Right lobe of liver (tissue), 6 donors: ENCODE results near the gene ZNF487. TPM values are rescaled to one million over a fixed set of nuclear protein-coding genes. Genes with fewer than 3 reads are reported as not detected.
"Not testable (repeated sequence)": the region's sequence is repeated elsewhere in the genome, so short reads cannot be mapped to it uniquely, and the experiment has no call there.

Experiments
- ATAC-seq, 4 donors: fragments of 200-7000 bp; cut with Tn5 transposase; one replicate each; pipeline ENCODE4 v1.9.1; 2020; ENCODE audit warnings: mild to moderate bottlenecking in 4 of 4, moderate library complexity in 4 of 4
- DNase-seq, 3 donors: peaks; one replicate each; pipeline ENCODE4 v3.0.0-alpha.2; 2020
- H3K27ac ChIP-seq, 3 donors: fragments of 200-600 bp; one replicate each; pipeline ENCODE4 v1.8.0; 2022
- H3K27me3 ChIP-seq, 2 donors: fragments of 200-600 bp; one replicate each; pipeline ENCODE4 v1.8.0; 2022
- H3K36me3 ChIP-seq, 4 donors: fragments of 200-600 bp; sonication (generic) in 1 of 4; one replicate each; pipeline versions ENCODE4 v1.5.1 to v1.8.0; 2017 to 2022; ENCODE audit warnings: control low read depth in 1 of 4
- H3K4me1 ChIP-seq, 4 donors: fragments of 200-600 bp; sonication (generic) in 1 of 4; one replicate each; pipeline versions ENCODE4 v1.5.1 to v1.8.0; 2017 to 2022; ENCODE audit warnings: control low read depth in 1 of 4
- H3K4me3 ChIP-seq, 3 donors: fragments of 200-600 bp; one replicate each; pipeline ENCODE4 v1.8.0; 2022
- H3K9me3 ChIP-seq, 4 donors: fragments of 200-600 bp; sonication (generic) in 1 of 4; one replicate each; pipeline versions ENCODE4 v1.5.1 to v1.8.0; 2017 to 2022; ENCODE audit warnings: control low read depth in 1 of 4
- POLR2A ChIP-seq: fragments of 450-650 bp; IDR thresholded peaks from one replicate; pipeline ENCODE4 v1.6.1; 2017; ENCODE audit warnings: antibody characterized with exemption, mild to moderate bottlenecking
- WGBS: methylation state at CpG from one replicate; pipeline ENCODE4 v1.1.6; 2018; ENCODE audit warnings: low coverage, low lambda C conversion rate; ENCODE audit not compliant: insufficient coverage; ENCODE audit errors: missing lambda C conversion rate; 5-methylcytosine and 5-hydroxymethylcytosine counted together
- intact Hi-C, 2 donors: fragments of 100-400 bp; cut with DNase I; formaldehyde crosslinking; loops; one replicate each; pipeline versions ENCODE4 v1.11.2 to v1.14.1; 2022
- total RNA-seq, 6 experiments: library from RNA; depleted of rRNA in 2 of 6; stranded (reverse); fragments of >200 nt in 2 of 6; fragmentation: NEBNext Ultra II Directional in 3 of 6; extraction: Animal tissue kit (Norgen Biotek cat#: 25700) in 3 of 6; gene quantifications; one replicate each; pipeline versions ENCODE4 v1.1.0 to v1.2.4, GENCODE V29; 2016 to 2023
- TF ChIP-seq, protein P1 (sequence below), 4 donors: fragments of 200-600 bp in 3 of 4; fragments of 450-650 bp in 1 of 4; IDR thresholded peaks; one replicate each; pipeline versions ENCODE4 v1.5.1 to v1.8.0; 2016 to 2022; ENCODE audit warnings: antibody characterized with exemption in 4 of 4, mild to moderate bottlenecking in 2 of 4
- donor health status: DM: no; HTN: yes; CAD: no.
- donor health status: DM: no; HTN: no; CAD: no.
- donor health status: DM: no; HTN: no; CAD: no.
- donor health status: DM: no; HTN: yes; CAD: no.
- donor health status: DM: no; HTN: yes; CAD: no.

The ZNF487 gene
- total RNA-seq, 6 experiments from 2014 or later, result 1.4 to 3.0 (median 1.8) TPM

DNA sequence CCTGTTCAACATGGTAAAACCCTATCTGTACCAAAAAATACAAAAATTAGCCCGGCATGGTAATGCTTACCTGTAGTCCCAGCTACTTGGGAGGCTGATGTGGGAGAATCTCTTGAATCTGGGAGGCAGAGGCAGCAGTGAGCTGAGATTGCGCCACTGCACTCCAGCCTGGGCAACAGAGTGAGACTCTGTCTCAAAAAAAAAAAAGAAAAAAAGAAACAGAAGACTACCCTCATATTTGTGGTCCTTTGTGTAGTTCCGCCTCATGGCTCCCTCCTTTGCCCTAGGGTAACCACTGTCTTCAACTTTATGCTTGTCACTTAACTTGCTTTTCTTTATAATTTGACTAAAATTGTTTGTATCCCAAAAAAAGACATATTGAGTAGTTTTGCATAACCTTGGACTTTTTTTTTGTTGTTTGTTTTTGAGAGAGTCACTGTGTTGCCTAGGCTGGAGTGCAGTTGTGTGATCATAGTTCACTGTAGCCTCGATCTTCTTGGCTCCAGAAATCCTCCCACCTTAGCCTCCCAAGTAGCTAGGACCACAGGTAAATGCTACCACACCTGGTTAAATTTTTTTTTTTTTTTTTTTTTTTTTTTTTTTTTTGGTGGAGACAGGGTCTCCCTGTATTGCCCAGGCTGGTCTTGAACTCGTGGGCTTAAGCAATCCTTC is 3.7 kb downstream of the ZNF487 start:
- Histone ChIP-seq H3K4me3 (no peak overlapping the region), H3K27ac (no peak overlapping the region), H3K36me3 (no peaks in the 10 kb centered on the region), H3K27me3 (no peaks in the 10 kb centered on the region), H3K4me1 (peaks cover 0 to 8% (median 0%) of the 10 kb centered on the region in 4 donors), H3K9me3 (no peaks in the 10 kb centered on the region)
- intact Hi-C loops, result no loop called here
- TF ChIP-seq, protein P1, sequence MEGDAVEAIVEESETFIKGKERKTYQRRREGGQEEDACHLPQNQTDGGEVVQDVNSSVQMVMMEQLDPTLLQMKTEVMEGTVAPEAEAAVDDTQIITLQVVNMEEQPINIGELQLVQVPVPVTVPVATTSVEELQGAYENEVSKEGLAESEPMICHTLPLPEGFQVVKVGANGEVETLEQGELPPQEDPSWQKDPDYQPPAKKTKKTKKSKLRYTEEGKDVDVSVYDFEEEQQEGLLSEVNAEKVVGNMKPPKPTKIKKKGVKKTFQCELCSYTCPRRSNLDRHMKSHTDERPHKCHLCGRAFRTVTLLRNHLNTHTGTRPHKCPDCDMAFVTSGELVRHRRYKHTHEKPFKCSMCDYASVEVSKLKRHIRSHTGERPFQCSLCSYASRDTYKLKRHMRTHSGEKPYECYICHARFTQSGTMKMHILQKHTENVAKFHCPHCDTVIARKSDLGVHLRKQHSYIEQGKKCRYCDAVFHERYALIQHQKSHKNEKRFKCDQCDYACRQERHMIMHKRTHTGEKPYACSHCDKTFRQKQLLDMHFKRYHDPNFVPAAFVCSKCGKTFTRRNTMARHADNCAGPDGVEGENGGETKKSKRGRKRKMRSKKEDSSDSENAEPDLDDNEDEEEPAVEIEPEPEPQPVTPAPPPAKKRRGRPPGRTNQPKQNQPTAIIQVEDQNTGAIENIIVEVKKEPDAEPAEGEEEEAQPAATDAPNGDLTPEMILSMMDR (IDR thresholded peaks at IDR 0.05), result no peak
- no peak for TF ChIP-seq POLR2A
- 71% methylated on average over 3 of the region's 5 CpGs for WGBS
- DNase-seq (no peak), ATAC-seq (no peak)

DNA sequence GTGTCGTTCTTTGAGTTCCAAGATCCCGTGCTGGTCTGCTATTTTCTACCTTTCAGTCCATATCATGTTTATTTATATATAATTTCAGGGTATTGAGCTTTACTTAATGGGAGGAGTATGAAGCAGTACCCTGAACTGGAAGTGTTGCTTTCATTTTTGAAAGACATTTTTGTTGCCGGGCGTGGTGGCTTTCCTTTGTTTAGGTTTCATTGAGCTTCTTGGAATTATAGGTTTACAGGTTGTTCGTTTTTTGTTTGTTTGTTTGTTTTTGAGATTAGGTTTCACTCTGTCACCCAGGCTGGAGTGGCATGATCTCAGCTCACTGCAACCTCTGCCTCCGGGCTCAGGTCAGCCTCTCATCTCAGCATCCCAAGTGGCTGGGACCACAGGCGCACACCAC is 7.4 kb downstream of the ZNF487 start:
- no peak for DNase-seq
- TF ChIP-seq, protein P1 (IDR thresholded peaks at IDR 0.05), result no peak
- TF ChIP-seq POLR2A, result no peak
- Histone ChIP-seq H3K27ac (no peak overlapping the region), H3K4me3 (no peak overlapping the region), H3K36me3 (no peaks in the 10 kb centered on the region), H3K27me3 (no peaks in the 10 kb centered on the region), H3K9me3 (no peaks in the 10 kb centered on the region), H3K4me1 (no peaks in the 10 kb centered on the region)
- 74% methylated on average over 7 of the region's 7 CpGs for WGBS
- intact Hi-C loops, result no loop called here
- no peak for ATAC-seq

DNA sequence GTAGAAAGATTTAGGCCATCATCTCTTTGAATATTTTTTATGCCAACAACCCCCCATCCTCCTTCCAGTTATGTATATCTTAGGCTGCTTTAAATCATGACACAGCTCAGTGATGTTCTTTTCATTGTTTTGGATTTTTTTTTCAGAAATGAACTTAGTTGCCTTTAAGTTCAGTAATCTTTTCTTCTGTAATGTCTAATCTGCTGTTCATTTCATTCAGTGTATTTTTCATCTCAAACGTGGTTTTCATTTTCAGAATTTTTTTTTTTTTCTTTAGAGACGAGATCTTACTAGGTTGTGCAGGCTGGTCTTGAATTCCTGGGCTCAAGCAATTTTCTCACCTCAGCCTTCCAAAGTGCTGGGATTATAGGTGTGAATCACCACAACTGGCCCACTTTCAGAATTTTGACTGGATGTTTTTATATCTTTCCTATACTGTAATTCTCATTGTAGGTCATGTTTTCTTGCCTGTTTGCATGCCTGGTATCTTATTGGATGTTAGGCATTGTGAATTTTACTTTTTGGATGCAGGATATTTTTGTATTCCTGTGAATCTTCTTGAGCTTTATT is 8.1 kb downstream of the ZNF487 start:
- WGBS, result 89% methylated on average over 2 of the region's 2 CpGs
- intact Hi-C loops, result no loop called here
- H3K9me3 ChIP-seq, result no peaks in the 10 kb centered on the region
- DNase-seq (no peak), ATAC-seq (no peak)
- TF ChIP-seq POLR2A, result no peak
- TF ChIP-seq, protein P1 (IDR thresholded peaks at IDR 0.05), result no peak
- H3K36me3 ChIP-seq, result no peaks in the 10 kb centered on the region
- H3K4me1 ChIP-seq, result no peaks in the 10 kb centered on the region
- H3K27ac ChIP-seq, result no peak overlapping the region
- H3K27me3 ChIP-seq, result no peaks in the 10 kb centered on the region
- H3K4me3 ChIP-seq, result no peak overlapping the region

DNA sequence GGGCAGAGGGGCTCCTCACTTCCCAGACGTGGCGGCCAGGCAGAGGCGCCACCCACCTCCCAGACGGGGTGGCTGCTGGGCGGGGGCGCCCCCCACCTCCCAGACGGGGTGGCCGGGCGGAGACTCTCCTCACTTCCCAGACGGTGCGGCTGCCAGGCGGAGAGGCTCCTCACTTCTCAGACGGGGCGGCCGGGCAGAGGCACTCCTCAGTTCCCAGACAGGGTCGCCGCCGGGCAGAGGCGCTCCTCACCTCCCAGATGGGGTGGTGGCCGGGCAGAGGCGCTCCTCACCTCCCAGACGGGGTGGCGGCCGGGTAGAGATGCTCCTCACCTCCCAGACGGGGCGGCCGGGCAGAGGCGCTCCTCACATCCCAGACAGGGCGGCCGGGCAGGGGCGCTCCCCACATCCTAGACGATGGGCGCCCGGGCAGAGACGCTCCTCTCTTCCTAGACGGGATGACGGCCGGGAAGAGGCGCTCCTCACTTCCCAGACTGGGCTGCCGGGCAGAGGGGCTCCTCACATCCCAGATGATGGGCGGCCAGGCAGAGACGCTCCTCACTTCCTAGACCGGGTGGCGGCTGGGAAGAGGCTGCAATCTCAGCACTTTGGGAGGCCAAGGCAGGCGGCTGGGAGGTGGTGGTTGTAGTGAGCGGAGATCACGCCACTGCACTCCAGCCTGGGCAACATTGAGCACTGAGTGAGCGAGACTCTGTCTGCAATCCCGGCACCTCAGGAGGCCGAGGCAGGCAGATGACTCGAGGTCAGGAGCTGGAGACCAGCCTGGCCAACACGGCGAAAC is 9.5 kb downstream of the ZNF487 start:
- H3K27me3 ChIP-seq, H3K9me3 ChIP-seq, DNase-seq, H3K27ac ChIP-seq, H3K4me3 ChIP-seq, ATAC-seq, intact Hi-C loops, H3K4me1 ChIP-seq, H3K36me3 ChIP-seq: not testable (repeated sequence)
- whole genome bisulfite sequencing, result 100% methylated on average over 8 of the region's 53 CpGs

DNA sequence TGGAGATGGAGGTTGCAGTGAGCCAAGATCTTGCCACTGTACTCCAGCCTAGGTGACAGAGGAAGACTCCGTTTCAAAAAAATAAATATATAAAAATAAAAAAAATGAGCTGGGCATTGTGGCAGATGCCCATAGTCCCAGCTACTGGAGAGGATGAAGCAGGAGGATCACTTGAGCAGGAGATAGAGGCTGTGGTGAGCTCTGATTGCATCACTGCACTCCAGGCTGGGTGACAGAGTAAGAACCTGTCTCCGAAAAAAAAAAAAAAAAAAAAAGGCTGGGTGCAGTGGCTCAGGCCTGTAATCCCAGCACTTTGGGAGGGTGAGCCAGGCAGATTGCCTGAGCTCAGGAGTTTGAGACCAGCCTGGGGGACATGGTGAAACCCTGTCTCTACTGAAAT is 11.8 kb downstream of the ZNF487 start:
- 50% methylated on average over 1 of the region's 2 CpGs for WGBS
- no peaks in the 10 kb centered on the region for H3K36me3 ChIP-seq
- no peaks in the 10 kb centered on the region for H3K4me1 ChIP-seq
- H3K27ac ChIP-seq, result no peak overlapping the region
- H3K4me3 ChIP-seq, result no peak overlapping the region
- no peak for TF ChIP-seq POLR2A
- TF ChIP-seq, protein P1 (IDR thresholded peaks at IDR 0.05), result no peak
- intact Hi-C loops, result no loop called here
- ATAC-seq (no peak), DNase-seq (no peak)
- no peaks in the 10 kb centered on the region for H3K9me3 ChIP-seq
- H3K27me3 ChIP-seq, result no peaks in the 10 kb centered on the region
